GM18951 (cell line): Measurements from ENCODE around the gene MMP24.

ENCODE experiments used
- POLR2A ChIP-seq: IDR thresholded peaks from 4 replicates; pipeline ENCODE4 v1.6.1; 2011; ENCODE audit warnings: mild to moderate bottlenecking; ENCODE audit not compliant: insufficient read length, insufficient read depth; ENCODE audit errors: extremely low read depth
- in situ Hi-C: fragments of 300-500 bp; cut with MboI; formaldehyde crosslinking; loops from one replicate; pipeline ENCODE4 v1.12.0; 2022; ENCODE audit warnings: low sequenced_read_pairs, mixed read lengths, inconsistent platforms; ENCODE audit not compliant: unreplicated experiment

Gene MMP24

GRCh38 chr20:35293303-35294292 lies 67.1 kb downstream of the MMP24 start:
- in situ Hi-C loops, result no loop called here
- no peak for TF ChIP-seq POLR2A

GRCh38 chr20:35294293-35294685 lies 67.8 kb downstream of the MMP24 start:
- TF ChIP-seq POLR2A, result no peak
- in situ Hi-C loops, result no loop called here

- in situ Hi-C loops, result no loop called here
- no peak for TF ChIP-seq POLR2A
Measured at GRCh38 chr20:35295058-35295457, 68.6 kb downstream of the MMP24 start.

GRCh38 chr20:35295674-35296073 lies 69.2 kb downstream of the MMP24 start:
- in situ Hi-C loops, result no loop called here

GRCh38 chr20:35296101-35296554 lies 69.6 kb downstream of the MMP24 start:
- in situ Hi-C loops, result no loop called here
- TF ChIP-seq POLR2A, result no peak

More at GRCh38 chr20:35295674-35296073, 69.2 kb downstream of the MMP24 start:
- no peak for TF ChIP-seq POLR2A

- in situ Hi-C loops, result no loop called here
- TF ChIP-seq POLR2A, result no peak
Measured at GRCh38 chr20:35297155-35297554, 70.7 kb downstream of the MMP24 start.

GRCh38 chr20:35297740-35298139 lies 71.2 kb downstream of the MMP24 start:
- no peak for TF ChIP-seq POLR2A
- in situ Hi-C loops, result no loop called here

GRCh38 chr20:35298264-35298663 lies 71.8 kb downstream of the MMP24 start:
- no peak for TF ChIP-seq POLR2A
- in situ Hi-C loops, result no loop called here

- in situ Hi-C loops, result loop anchor here (10.0 kb wide), 1 partner anchor 145 kb away; no protein-coding TSS in a partner anchor
- no peak for TF ChIP-seq POLR2A
Measured at GRCh38 chr20:35299780-35300179, 73.3 kb downstream of the MMP24 start.

GRCh38 chr20:35300469-35301262 lies 74.2 kb downstream of the MMP24 start:
- TF ChIP-seq POLR2A, result no peak
- in situ Hi-C loops, result loop anchor here (10.0 kb wide), 1 partner anchor 144 kb away; no protein-coding TSS in a partner anchor

GRCh38 chr20:35301426-35301825 lies 74.9 kb downstream of the MMP24 start:
- TF ChIP-seq POLR2A, result no peak
- in situ Hi-C loops, result loop anchor here (10.0 kb wide), 1 partner anchor 143 kb away; no protein-coding TSS in a partner anchor

- no peak for TF ChIP-seq POLR2A
- in situ Hi-C loops, result loop anchor here (10.0 kb wide), 1 partner anchor 142 kb away; no protein-coding TSS in a partner anchor
Measured at GRCh38 chr20:35302421-35303335, 76.2 kb downstream of the MMP24 start.
